ENCODE measurements around the gene SOWAHA. TPM values are rescaled to one million over a fixed set of nuclear protein-coding genes. Genes with fewer than 3 reads are reported as not detected.

SOWAHA gene
- 4.6 TPM for total RNA-seq (ENCODE audit: insufficient read depth, low replicate concordance)

- no peak for DNase-seq (ENCODE audit: low spot score)
Observed at GRCh38 chr5:132812781-132813598, at the start of gene SOWAHA. Gene SOWAHA (plus strand): TSS chr5:132813302. CDS start chr5:132813622, 320 bp downstream.

- DNase-seq (ENCODE audit: low spot score), result no peak
Observed at GRCh38 chr5:132764051-132764450, 49.1 kb upstream of the SOWAHA start.

GRCh38 chr5:132764671-132765238, 48.3 kb upstream of the SOWAHA start:
- no peak for DNase-seq (ENCODE audit: low spot score)

GRCh38 chr5:132765311-132766019, 47.6 kb upstream of the SOWAHA start:
- DNase-seq (ENCODE audit: low spot score), result peak; percentile 38

GRCh38 chr5:132766020-132766805, 46.9 kb upstream of the SOWAHA start:
- DNase-seq (ENCODE audit: low spot score), result no peak

GRCh38 chr5:132766806-132767055, 46.4 kb upstream of the SOWAHA start:
- DNase-seq (ENCODE audit: low spot score), result no peak

GRCh38 chr5:132767150-132767549, 46.0 kb upstream of the SOWAHA start:
- no peak for DNase-seq (ENCODE audit: low spot score)

- DNase-seq (ENCODE audit: low spot score), result no peak
Observed at GRCh38 chr5:132768485-132768868, 44.6 kb upstream of the SOWAHA start.

GRCh38 chr5:132770476-132771159, 42.5 kb upstream of the SOWAHA start:
- no peak for DNase-seq (ENCODE audit: low spot score)

GRCh38 chr5:132771503-132771998, 41.6 kb upstream of the SOWAHA start:
- peak; percentile 39 for DNase-seq (ENCODE audit: low spot score)

GRCh38 chr5:132772291-132773070, 40.6 kb upstream of the SOWAHA start:
- DNase-seq (ENCODE audit: low spot score), result no peak

GRCh38 chr5:132773114-132773513, 40.0 kb upstream of the SOWAHA start:
- DNase-seq (ENCODE audit: low spot score), result no peak

GRCh38 chr5:132773601-132774355, 39.3 kb upstream of the SOWAHA start:
- DNase-seq (ENCODE audit: low spot score), result no peak

- no peak for DNase-seq (ENCODE audit: low spot score)
Observed at GRCh38 chr5:132774406-132774805, 38.7 kb upstream of the SOWAHA start.

GRCh38 chr5:132774896-132775295, 38.2 kb upstream of the SOWAHA start:
- DNase-seq (ENCODE audit: low spot score), result no peak

- no peak for DNase-seq (ENCODE audit: low spot score)
Observed at GRCh38 chr5:132775476-132775961, 37.6 kb upstream of the SOWAHA start.

- peak; percentile 73 for DNase-seq (ENCODE audit: low spot score)
Observed at GRCh38 chr5:132776131-132776937, 36.8 kb upstream of the SOWAHA start.

- no peak for DNase-seq (ENCODE audit: low spot score)
Observed at GRCh38 chr5:132776938-132777208, 36.2 kb upstream of the SOWAHA start.
